T-helper 1 cell treated with Interleukin-12 subunit alpha and Interleukin-12 subunit beta and Interleukin-4 antibody, amounts not matched to agents 30 ng/mL and 1 ng/mL, for 36 hours (primary cell): ENCODE data around the gene MSL1. TPM values are rescaled to one million over a fixed set of nuclear protein-coding genes. Genes with fewer than 3 reads are reported as not detected.

Source experiments
- intact Hi-C: fragments of 100-400 bp; cut with micrococcal nuclease; formaldehyde crosslinking; loops from one replicate; pipeline ENCODE4 v1.15.1; 2024
- total RNA-seq: library from RNA; stranded (reverse); gene quantifications from 2 replicates; pipeline ENCODE4 v1.2.3, GENCODE V29; 2022

The MSL1 gene
- total RNA-seq, 1 donor from 2014 or later = 78.7 TPM

- intact Hi-C loops = no loop called here
Observed at GRCh38 chr17:40090237-40091119, 31.3 kb upstream of the MSL1 start.

GRCh38 chr17:40091691-40092397 is 29.9 kb upstream of the MSL1 start:
- intact Hi-C loops = no loop called here

- intact Hi-C loops = no loop called here
Observed at GRCh38 chr17:40092581-40092980, 29.2 kb upstream of the MSL1 start.

GRCh38 chr17:40093005-40093579 is 28.7 kb upstream of the MSL1 start:
- intact Hi-C loops = no loop called here

GRCh38 chr17:40093580-40094201 is 28.1 kb upstream of the MSL1 start:
- intact Hi-C loops = no loop called here

DNA sequence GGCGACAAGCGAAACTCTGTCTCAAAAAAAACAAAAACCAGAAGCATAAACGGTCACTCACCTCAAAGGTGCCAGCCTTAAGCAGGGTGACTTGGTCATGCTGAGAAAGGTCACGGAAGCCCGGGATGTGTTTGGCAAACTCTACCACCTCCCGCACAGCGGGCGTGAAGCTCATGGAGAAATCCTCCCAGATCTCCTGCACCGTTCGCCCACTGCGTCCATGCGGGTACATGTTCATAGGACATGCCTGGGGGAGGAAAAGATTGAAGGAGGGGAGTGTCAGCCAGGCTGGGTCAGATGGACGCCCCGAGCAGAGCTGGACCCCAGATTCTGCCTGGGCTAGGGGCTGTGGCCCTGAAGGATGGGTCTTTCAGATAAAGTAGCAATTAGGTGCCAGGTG is 26.9 kb upstream of the MSL1 start:
- intact Hi-C loops = loop anchor here (5.0 kb wide), 2 partner anchors 222 to 1582 kb away; no protein-coding TSS in a partner anchor

DNA sequence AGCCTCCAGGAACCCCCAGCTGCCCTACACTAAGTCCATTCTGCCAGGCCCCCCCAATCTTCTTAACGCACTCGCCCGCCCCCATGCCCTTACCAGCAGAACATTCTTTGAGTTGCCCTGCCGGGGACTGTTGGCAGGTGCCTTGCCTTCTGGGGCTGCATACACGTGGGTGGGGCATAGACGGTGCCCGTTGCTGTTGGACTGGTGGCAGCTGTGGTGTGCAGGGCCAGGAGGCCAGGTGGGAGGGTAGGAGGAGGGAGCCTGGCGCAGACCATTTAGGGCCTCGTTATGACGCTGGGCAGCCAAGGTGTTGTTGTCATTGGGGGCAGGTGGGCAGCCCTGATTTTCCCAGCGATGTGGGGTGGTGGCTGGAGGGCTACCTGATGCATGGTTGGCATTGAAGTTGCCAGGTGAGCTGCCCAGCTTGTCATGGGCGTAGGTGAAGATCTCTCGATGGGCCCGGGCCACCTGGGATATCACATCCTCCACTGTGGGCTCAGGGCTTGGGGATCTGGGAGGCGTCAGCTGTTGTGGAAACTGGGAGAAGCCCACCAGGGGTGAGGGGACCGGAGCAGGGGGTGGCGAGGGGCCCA is 26.3 kb upstream of the MSL1 start:
- intact Hi-C loops = loop anchor here (5.0 kb wide), 2 partner anchors 222 to 1582 kb away; no protein-coding TSS in a partner anchor

- intact Hi-C loops = loop anchor here (1.0 to 5.0 kb wide), 14 partner anchors 12 to 1581 kb away; partner anchors contain the start of genes CASC3, CDC6, MED24 and MIEN1
Observed at GRCh38 chr17:40095944-40096791, 25.6 kb upstream of the MSL1 start.

- intact Hi-C loops = loop anchor here (2.0 to 5.0 kb wide), 4 partner anchors 220 to 1580 kb away; partner anchors contain the start of gene RPL19
Observed at GRCh38 chr17:40097087-40097486, 24.7 kb upstream of the MSL1 start.

DNA sequence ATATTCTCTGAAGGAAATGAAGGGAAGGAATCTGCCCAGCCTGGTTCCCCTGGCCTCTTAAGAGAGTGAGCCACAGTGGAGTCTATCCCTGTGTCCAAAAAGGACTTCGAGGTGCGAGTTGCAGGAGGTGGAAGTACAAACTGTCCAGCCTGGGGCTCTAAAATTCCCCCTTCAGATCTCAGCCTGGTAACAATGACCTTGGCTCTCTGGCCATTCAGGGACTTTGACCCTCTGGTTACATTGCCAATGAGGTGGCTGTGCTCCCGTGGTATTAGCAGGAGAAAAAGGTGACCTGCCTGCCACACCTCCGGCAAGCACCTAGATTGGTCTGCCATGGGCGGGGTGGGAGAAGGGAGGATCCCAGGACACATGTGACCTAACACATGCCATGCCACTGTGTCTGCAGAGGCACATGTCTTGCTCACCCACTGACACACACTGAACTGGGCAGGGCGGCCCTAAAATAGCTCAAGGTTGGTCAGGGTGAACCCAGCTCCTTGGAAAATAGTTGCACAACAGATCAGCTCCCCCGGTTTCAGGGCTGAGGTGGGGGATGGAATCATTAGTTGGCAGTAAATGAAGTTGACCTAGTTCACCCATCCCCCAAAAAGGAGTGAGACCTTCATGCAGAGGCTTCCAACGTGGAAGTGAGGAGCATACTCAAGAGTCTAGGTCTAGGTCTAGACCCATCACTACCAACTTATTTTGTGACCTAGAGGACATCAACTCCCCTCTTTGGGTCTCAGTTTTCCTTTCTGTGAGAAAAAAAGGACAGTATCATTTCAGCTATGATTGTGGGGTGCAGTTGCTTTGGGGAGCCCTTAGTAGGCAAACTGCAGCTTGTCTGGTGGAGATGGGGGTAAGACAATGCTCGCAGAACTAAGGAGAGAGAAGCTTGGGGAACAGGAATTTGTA is 23.6 kb upstream of the MSL1 start:
- intact Hi-C loops = loop anchor here (2.0 to 5.0 kb wide), 4 partner anchors 219 to 1579 kb away; partner anchors contain the start of gene RPL19

- intact Hi-C loops = loop anchor here (5.0 kb wide), 2 partner anchors 218 to 1578 kb away; no protein-coding TSS in a partner anchor
Observed at GRCh38 chr17:40098846-40099618, 22.7 kb upstream of the MSL1 start.

DNA sequence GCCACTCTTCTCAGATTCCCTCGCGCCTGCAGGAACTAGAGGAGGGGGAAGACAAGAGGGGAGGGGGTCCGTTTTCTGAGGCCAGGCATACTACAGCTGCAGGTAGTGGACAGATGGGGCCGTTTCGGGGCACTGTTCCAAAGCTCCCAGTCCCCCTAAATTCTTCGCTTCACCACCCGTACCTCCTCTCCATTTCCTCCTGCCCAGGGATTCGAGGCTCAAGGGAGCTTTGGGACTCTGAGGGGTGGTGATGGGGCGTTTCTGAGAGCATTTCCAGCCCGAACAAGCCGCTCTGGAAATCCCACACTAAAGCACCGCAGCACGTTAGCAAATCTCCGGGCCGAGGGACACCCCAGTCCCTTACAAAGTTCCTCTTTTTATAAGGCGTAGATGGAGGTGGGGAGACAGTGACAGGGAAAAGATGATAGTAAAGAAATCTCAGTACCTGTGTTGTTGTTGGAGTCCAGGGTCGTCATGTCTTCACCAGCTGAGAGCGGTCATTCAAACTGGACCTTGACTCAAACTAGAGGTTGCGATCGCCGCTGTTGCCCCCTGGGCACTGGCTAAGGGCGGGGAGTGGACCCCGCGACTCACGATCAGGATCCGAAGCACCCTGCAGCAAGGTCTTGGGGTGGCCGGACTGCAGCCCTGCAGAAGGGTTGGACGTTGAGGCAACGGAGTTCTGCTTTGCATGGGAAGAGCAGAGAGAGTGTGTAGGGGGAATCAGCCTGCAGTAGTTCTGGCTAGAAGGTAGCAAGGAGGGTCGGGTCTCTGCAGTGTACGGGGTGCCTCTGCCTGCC is 22.0 kb upstream of the MSL1 start:
- intact Hi-C loops = loop anchor here (1.0 to 5.0 kb wide), 5 partner anchors 8 to 1577 kb away; partner anchors contain the start of genes CASC3 and WIPF2

- intact Hi-C loops = loop anchor here (1.0 kb wide), 3 partner anchors 8 to 119 kb away; partner anchors contain the start of genes CASC3 and WIPF2
Observed at GRCh38 chr17:40100419-40100668, 21.4 kb upstream of the MSL1 start, which contains the start of gene NR1D1. NR1D1 (minus strand) TSS chr17:40100589; CDS start chr17:40100094, 495 bp downstream.

DNA sequence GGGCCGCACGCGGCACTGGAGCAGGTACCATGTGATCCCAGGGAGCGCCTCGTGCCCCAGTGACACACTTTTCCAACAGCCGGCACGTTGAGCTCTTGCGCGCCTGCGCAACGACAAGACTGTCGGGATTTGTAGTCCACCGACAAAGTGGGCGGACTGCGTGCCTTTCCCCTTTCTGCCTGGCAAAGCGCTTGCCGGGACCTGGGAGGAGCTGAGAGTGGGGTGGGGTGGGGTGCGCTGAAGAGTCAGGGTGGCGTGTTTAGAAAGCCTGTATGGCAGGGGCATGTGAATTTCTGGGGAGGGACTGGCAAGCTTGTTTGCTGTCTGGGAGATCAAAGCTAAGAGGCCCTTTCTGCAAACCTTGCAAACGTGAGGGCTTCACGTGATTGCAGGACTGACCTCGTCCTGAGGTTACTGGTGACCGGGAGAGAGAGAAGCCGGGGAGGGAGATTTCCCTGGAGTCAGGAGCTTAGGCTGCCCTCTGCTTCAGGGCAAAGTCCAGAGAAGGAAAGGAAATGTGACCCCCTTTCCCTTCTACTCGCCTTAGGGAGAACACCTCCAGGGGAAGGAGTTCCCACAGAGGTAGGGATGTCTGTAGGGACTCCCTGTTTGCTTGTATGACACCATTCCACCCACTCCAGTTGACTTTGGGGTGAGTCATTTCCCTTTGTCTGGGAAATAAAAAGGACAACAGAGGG is 21.0 kb upstream of the MSL1 start:
- intact Hi-C loops = loop anchor here (1.0 kb wide), 3 partner anchors 7 to 118 kb away; partner anchors contain the start of genes CASC3 and WIPF2

DNA sequence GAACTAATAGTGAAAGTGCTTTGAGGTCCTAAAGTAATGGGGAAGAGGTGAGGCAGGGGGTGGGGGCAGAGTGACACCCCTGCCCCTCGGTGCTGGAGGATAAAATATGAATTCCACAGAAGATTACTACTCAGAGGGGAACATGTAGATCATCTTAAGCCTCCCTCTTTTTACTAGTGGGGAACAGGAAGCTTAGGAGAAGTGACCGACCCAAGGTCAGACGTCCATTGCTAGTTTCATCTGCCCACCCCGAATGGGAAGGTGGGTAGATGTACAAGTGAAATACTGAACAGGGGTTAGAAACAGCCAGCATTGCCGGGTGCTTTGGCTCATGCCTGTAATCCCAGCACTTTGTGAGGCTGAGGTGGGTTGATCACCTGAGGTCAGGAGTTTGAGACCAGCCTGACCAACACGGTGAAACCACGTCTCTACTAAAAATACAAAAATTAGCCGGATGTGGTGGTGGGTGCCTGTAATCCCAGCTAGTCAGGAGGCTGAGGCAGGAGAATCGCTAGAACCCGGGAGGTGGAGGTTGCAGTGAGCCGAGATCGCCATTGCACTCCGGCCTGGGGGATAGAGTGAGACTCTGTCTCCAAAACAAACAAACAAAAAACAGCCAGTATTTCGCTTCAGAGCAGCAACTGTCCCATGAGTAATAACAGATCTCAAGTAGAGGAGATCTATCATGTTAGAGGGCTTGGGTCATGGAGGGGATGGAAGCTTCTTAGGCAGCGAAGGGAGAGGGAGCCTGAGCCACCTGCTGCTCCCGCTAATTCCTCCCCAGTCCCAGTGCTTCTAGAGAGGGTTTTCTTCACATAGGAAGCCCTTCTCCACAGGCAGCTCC is 20.2 kb upstream of the MSL1 start:
- intact Hi-C loops = no loop called here
